Measurements from ENCODE around the gene LY6G6D.

DNA sequence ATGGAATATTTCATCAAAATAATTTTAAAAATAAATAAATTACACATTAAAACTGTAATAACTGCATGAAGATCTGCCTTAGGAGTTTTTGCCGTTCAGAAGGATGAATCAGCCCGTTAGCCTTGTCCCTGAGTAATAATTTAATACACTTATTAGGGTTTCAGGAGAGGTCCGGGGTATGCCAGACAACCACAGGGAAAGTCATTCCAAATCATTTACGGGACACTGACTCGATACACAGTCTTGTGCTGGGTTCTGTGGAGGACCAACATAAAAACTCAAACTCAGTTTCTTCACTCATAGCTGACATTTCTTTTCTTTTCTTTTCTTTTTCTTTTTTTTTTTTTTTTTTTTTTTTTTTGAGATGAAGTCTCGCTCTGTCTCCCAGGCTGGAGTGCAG, 9.2 kb upstream of the LY6G6D start:
- TF ChIP-seq KMT2A (CRISPR knock-in tag; IDR thresholded peaks at IDR 0.05) (no peak), MIER2 (CRISPR knock-in tag; IDR thresholded peaks at IDR 0.05) (no peak)

Data from HepG2 (cell line).